Upper lobe of left lung (tissue), 6 donors: ENCODE results near the gene PRCP. TPM values are rescaled to one million over a fixed set of nuclear protein-coding genes. Genes with fewer than 3 reads are reported as not detected.
A peak's percentile ranks its signal among the peaks of the same experiment; 100 is the strongest.
"Not testable (repeated sequence)": the region's sequence is repeated elsewhere in the genome, so short reads cannot be mapped to it uniquely, and the experiment has no call there.

ENCODE experiments used
- ATAC-seq, 2 donors: fragments of 200-7000 bp; cut with Tn5 transposase; one replicate each; pipeline ENCODE4 v1.9.1; 2022; ENCODE audit warnings: mild to moderate bottlenecking in 2 of 2, moderate library complexity in 2 of 2; ENCODE audit not compliant: low FRiP score in 2 of 2
- DNase-seq, 2 donors: peaks; one replicate each; pipeline ENCODE4 v3.0.0-alpha.2; 2019 to 2020
- H3K27ac ChIP-seq, 4 donors: fragments of 200-600 bp; sonication (generic); one replicate each; pipeline ENCODE4 v1.5.1; 2016 to 2019
- H3K27me3 ChIP-seq, 4 donors: fragments of 200-600 bp; sonication (generic); one replicate each; pipeline ENCODE4 v1.5.1; 2017 to 2019
- H3K36me3 ChIP-seq, 4 donors: fragments of 200-600 bp; sonication (generic); one replicate each; pipeline ENCODE4 v1.5.1; 2016 to 2019
- H3K4me1 ChIP-seq, 4 donors: fragments of 200-600 bp; sonication (generic); one replicate each; pipeline ENCODE4 v1.5.1; 2018 to 2019
- H3K4me3 ChIP-seq, 4 donors: fragments of 200-600 bp; sonication (generic); one replicate each; pipeline ENCODE4 v1.5.1; 2017 to 2019; ENCODE audit warnings: mild to moderate bottlenecking in 2 of 4, moderate library complexity in 1 of 4
- H3K9me3 ChIP-seq, 4 donors: fragments of 200-600 bp; sonication (generic); one replicate each; pipeline ENCODE4 v1.5.1; 2018 to 2019
- EP300 ChIP-seq, 4 donors: sonication (generic); formaldehyde crosslinking; IDR thresholded peaks; one replicate each; pipeline ENCODE4 v1.5.1; 2017; ENCODE audit warnings: antibody characterized with exemption in 4 of 4, control low read depth in 2 of 4
- POLR2A ChIP-seq, 4 donors: fragments of 450-650 bp; IDR thresholded peaks; one replicate each; pipeline ENCODE4 v1.5.1; 2016 to 2017; ENCODE audit warnings: antibody characterized with exemption in 4 of 4, mild to moderate bottlenecking in 2 of 4
- POLR2AphosphoS5 ChIP-seq, 2 donors: sonication (generic); formaldehyde crosslinking; IDR thresholded peaks; one replicate each; pipeline ENCODE4 v1.5.1; 2017; ENCODE audit warnings: antibody characterized with exemption in 2 of 2
- WGBS, 2 donors: methylation state at CpG; one replicate each; pipeline ENCODE4 v1.1.5; 2017 to 2018; 5-methylcytosine and 5-hydroxymethylcytosine counted together
- total RNA-seq, 6 donors: library from RNA; depleted of rRNA in 4 of 6; stranded (reverse); fragments of >200 nt in 4 of 6; gene quantifications; one replicate each; pipeline versions ENCODE4 v1.1.0 to v1.2.1, GENCODE V29; 2016 to 2021
- TF ChIP-seq, protein P1 (sequence below), 6 experiments: fragments of 450-650 bp in 4 of 6; fragments of 200-600 bp in 2 of 6; sonication (generic) in 2 of 6; IDR thresholded peaks; one replicate each; pipeline ENCODE4 v1.5.1; 2016 to 2019; ENCODE audit warnings: antibody characterized with exemption in 6 of 6
- donor health status: DM: no; HTN: no; CAD: no; lungs with moderate emphysema.
- donor health status: DM: no; HTN: yes; CAD: no; lungs with severe emphysema.

The PRCP gene
- total RNA-seq, 6 donors from 2014 or later = 11.5 to 84.5 (median 39.1) TPM

DNA sequence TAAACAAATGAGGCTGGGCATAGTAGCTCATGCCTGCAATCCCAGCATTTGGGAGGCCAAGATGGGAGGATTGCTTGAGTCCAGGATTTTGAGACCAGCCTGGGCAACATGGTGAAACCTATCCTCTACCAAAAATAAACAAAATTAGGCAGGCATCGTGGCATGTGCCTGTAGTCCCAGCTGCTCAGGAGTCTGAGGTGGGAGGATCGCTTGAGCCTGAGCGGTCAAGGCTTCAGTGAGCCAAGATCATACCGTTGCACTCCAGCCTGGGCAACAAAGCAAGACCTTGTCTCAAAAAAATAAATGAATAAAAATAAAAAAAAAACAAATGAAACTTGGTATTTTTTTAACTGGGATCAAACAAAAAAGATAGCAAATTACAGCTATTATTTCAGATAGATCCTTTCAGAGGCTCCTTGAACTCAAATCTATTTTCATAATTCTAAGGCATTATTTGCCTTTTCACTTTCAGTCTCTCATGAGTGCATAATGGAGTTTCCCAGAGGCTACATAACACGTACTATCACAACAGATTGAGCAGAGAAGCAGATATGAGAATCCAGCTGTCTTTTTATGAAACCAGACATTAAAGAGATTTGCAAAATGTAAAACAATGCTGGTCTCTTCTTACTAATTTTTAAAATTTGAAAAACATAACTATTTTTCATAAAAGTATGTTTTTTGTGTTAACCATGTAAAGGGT, 24.4 kb upstream of the PRCP start:
- no peaks in the 10 kb centered on the region for H3K27me3 ChIP-seq
- H3K4me3 ChIP-seq = no peak overlapping the region
- ATAC-seq = no peak
- no peak for DNase-seq
- H3K27ac ChIP-seq = no peak overlapping the region
- WGBS, 2 donors = 92 to 99% methylated on average over 5 of the region's 5 CpGs
- H3K36me3 ChIP-seq = no peaks in the 10 kb centered on the region
- peaks cover 0 to 6% (median 0%) of the 10 kb centered on the region in 4 donors for H3K4me1 ChIP-seq
- TF ChIP-seq EP300 (IDR thresholded peaks at IDR 0.05) = no peak
- TF ChIP-seq, protein P1, sequence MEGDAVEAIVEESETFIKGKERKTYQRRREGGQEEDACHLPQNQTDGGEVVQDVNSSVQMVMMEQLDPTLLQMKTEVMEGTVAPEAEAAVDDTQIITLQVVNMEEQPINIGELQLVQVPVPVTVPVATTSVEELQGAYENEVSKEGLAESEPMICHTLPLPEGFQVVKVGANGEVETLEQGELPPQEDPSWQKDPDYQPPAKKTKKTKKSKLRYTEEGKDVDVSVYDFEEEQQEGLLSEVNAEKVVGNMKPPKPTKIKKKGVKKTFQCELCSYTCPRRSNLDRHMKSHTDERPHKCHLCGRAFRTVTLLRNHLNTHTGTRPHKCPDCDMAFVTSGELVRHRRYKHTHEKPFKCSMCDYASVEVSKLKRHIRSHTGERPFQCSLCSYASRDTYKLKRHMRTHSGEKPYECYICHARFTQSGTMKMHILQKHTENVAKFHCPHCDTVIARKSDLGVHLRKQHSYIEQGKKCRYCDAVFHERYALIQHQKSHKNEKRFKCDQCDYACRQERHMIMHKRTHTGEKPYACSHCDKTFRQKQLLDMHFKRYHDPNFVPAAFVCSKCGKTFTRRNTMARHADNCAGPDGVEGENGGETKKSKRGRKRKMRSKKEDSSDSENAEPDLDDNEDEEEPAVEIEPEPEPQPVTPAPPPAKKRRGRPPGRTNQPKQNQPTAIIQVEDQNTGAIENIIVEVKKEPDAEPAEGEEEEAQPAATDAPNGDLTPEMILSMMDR (IDR thresholded peaks at IDR 0.05) = no peak
- TF ChIP-seq POLR2AphosphoS5 (IDR thresholded peaks at IDR 0.05) = no peak
- TF ChIP-seq POLR2A (IDR thresholded peaks at IDR 0.05) = no peak
- H3K9me3 ChIP-seq = no peaks in the 10 kb centered on the region

DNA sequence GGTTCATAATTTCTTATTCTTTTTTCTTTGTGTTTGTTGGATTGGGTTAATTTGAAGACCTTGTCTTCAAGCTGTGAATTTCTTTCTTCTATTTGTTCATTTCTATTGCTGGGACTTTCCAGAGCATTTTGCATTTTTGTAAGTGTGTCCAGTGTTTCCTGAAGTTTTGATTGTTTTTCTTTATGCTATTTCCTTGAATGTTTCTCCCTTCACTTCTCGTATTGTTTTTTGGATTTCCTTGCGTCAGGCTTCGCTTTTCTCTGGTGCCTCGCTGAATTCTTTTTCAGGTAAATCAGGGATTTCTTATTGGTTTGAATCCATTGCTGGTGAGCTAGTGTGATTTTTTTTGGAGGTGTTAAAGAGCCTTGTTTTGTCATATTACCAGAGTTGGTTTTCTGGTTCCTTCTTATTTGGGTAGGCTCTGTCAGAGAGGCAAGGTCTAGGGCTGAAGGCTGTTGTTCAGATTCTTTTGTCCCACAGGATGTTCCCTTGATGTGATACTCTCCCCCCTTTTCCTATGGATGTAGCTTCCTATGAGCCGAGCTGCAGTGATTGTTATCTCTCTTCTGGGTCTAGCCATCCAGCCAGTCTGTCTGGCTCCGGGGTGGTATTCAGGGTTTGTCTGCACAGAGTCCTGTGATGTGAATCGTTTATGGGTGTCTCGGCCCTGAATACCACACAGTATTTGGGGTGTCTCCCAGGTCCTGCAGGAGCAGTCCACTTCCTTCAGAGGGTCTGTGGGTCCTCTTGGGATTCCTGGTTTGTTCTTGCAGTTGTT, 22.4 kb upstream of the PRCP start:
- H3K27ac ChIP-seq, H3K27me3 ChIP-seq, ATAC-seq, DNase-seq, H3K9me3 ChIP-seq, H3K36me3 ChIP-seq, H3K4me3 ChIP-seq, H3K4me1 ChIP-seq: not testable (repeated sequence)
- WGBS, 2 donors = 58 to 59% methylated on average over 8 of the region's 8 CpGs

DNA sequence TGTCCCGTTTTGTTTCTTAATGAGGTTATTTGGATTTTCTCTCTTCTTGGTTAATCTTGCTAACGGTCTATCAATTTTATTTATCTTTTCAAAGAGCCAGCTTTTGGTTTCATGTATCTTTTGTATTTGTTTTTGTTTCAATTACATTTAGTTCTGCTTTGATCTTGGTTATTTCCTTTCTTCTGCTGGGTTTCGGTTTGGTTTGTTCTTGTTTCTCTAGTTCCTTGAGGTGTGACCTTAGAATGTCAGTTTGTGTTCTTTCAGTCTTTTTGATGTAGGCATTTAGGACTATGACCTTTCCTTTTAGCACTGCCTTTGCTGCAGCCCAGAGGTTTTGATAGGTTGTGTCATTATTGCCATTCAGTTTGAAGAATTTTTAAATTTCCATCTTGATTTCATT, 20.0 kb upstream of the PRCP start:
- not testable (repeated sequence) for H3K4me3 ChIP-seq, ATAC-seq, H3K36me3 ChIP-seq, H3K27me3 ChIP-seq, DNase-seq, H3K9me3 ChIP-seq, H3K4me1 ChIP-seq
- WGBS, 2 donors = 43 to 49% methylated on average over 3 of the region's 3 CpGs
- peak overlapping the region in 1 of 4 donors; percentile 35 for H3K27ac ChIP-seq

DNA sequence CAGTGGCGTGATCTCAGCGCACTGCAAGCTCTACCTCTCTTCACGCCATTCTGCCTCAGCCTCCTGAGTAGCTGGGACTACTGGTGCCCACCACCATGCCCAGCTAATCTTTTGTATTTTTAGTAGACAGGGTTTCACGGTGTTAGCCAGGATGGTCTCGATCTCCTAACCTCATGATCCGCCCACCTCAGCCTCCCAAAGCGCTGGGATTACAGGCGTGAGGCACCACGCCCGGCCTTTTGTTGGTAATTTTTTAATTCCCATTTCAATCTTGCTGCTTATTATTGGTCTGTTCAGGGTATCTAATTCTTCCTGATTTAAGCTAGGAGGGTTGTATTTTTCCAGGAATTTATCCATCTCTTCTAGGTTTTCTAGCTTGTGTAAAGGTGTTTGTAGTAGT, 19.6 kb upstream of the PRCP start:
- H3K27me3 ChIP-seq, H3K36me3 ChIP-seq, ATAC-seq, H3K9me3 ChIP-seq, H3K4me3 ChIP-seq, H3K4me1 ChIP-seq, DNase-seq: not testable (repeated sequence)
- 97 to 99% methylated on average over 10 of the region's 10 CpGs for WGBS, 2 donors
- H3K27ac ChIP-seq = peak overlapping the region in 2 of 4 donors; percentile 18 to 35

DNA sequence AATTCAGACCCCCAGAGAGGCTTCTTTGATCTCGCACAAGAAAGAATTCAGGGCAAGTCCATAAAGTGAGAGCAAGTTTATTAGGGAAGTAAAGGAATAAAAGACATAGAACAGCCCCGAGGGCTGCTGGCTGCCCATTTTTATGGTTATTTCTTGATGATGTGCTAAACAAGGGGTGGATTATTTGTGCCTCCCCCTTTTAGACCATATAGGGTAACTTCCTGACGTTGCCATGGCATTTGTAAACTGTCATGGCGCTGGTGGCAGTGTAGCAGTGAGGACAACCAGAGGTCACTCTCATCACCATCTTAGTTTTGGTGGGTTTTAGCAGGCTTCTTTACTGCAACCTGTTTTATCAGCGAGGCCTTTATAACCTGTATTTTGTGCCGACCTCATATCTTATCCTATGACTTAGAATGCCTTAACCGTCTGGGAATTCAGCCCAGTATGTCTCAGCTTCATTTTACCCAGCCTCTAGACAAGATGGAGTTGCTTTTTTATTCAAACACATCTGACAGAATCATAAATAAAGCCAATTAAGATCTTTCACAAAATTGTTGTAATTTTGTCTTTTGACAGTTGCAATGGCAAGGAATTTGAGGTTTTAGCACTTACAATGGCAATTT, 8.9 kb upstream of the PRCP start:
- ATAC-seq = no peak
- no peak overlapping the region for H3K4me3 ChIP-seq
- no peaks in the 10 kb centered on the region for H3K36me3 ChIP-seq
- DNase-seq = no peak
- no peaks in the 10 kb centered on the region for H3K27me3 ChIP-seq
- H3K27ac ChIP-seq = no peak overlapping the region
- peaks cover 0 to 8% (median 3%) of the 10 kb centered on the region in 4 donors for H3K4me1 ChIP-seq
- TF ChIP-seq POLR2A (IDR thresholded peaks at IDR 0.05) (no peak), POLR2AphosphoS5 (IDR thresholded peaks at IDR 0.05) (no peak), EP300 (IDR thresholded peaks at IDR 0.05) (no peak)
- TF ChIP-seq, protein P1 (IDR thresholded peaks at IDR 0.05) = no peak
- no peaks in the 10 kb centered on the region for H3K9me3 ChIP-seq
- WGBS, 2 donors = 89 to 90% methylated on average over 7 of the region's 7 CpGs

DNA sequence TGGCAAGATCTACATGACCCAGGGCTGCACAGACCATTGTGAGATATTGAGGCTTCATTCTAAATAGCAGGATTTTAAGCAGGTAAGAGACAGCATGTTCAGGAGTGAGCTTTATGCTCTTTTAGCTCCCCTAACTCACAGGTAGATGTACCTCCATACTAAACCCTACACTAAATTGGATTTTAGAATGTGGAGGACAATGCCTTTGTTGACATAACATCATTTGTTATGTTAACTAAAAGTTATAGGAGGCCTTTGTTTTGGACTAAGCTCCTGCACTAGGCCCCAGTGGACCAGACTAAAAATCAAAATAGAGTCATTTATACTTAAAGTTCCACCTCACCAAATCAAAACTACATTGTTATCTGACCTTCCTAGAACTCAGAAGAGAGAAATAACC, 8.1 kb upstream of the PRCP start:
- Histone ChIP-seq H3K4me1 (peaks cover 0 to 8% (median 3%) of the 10 kb centered on the region in 4 donors), H3K9me3 (no peaks in the 10 kb centered on the region), H3K27ac (no peak overlapping the region), H3K36me3 (no peaks in the 10 kb centered on the region), H3K27me3 (no peaks in the 10 kb centered on the region), H3K4me3 (no peak overlapping the region)
- ATAC-seq (no peak), DNase-seq (no peak)
- TF ChIP-seq POLR2A (IDR thresholded peaks at IDR 0.05) (no peak), POLR2AphosphoS5 (IDR thresholded peaks at IDR 0.05) (no peak), EP300 (IDR thresholded peaks at IDR 0.05) (no peak)
- TF ChIP-seq, protein P1 (IDR thresholded peaks at IDR 0.05) = no peak
